Measurements from ENCODE around the gene SORCS2.

SORCS2 gene

GRCh38 chr4:7419961-7420660 lies 227.8 kb downstream of the SORCS2 start:
- H3K9me3 ChIP-seq (ENCODE audit: control insufficient read depth, insufficient read depth, low read depth, low read length) = no peaks in the 10 kb centered on the region
- H3K36me3 ChIP-seq (ENCODE audit: control insufficient read depth in 2 of 2, insufficient read depth in 1 of 2, low read length in 2 of 2) = no peaks in the 10 kb centered on the region
- POLR2A ChIA-PET = no interaction called here
- CTCF ChIA-PET = interaction anchor here (0.6 kb wide), 2 partner anchors 787 to 1545 kb away, joined by 3 read pairs; no protein-coding TSS in a partner anchor
- no peak overlapping the region for H3K4me3 ChIP-seq (ENCODE audit: low read depth, low read length)
- H3K4me1 ChIP-seq (ENCODE audit: control insufficient read depth, insufficient read depth, low read length) = no peaks in the 10 kb centered on the region
- H3K27ac ChIP-seq (ENCODE audit: extremely low read depth, low read depth, low read length) = no peak overlapping the region
- TF ChIP-seq ZXDB (tag by site-specific recombination; IDR thresholded peaks at IDR 0.05) (no peak), ZBTB17 (tag by site-specific recombination; IDR thresholded peaks at IDR 0.05) (peak; percentile 81)

GRCh38 chr4:7420661-7421040 lies 228.3 kb downstream of the SORCS2 start:
- Histone ChIP-seq H3K36me3 (ENCODE audit: control insufficient read depth in 2 of 2, insufficient read depth in 1 of 2, low read length in 2 of 2) (no peaks in the 10 kb centered on the region), H3K4me1 (ENCODE audit: control insufficient read depth, insufficient read depth, low read length) (no peaks in the 10 kb centered on the region), H3K9me3 (ENCODE audit: control insufficient read depth, insufficient read depth, low read depth, low read length) (no peaks in the 10 kb centered on the region), H3K4me3 (ENCODE audit: low read depth, low read length) (no peak overlapping the region), H3K27ac (ENCODE audit: extremely low read depth, low read depth, low read length) (no peak overlapping the region)
- CTCF ChIA-PET = interaction anchor here (0.6 kb wide), 1 partner anchor 36 kb away, joined by 3 read pairs; no protein-coding TSS in a partner anchor
- TF ChIP-seq BCL11B (tag by site-specific recombination; IDR thresholded peaks at IDR 0.05; ENCODE audit: low read depth) = no peak
- TF ChIP-seq ZNF621 (tag by site-specific recombination; IDR thresholded peaks at IDR 0.05) = no peak
- no peak for TF ChIP-seq ZSCAN30 (tag by site-specific recombination; IDR thresholded peaks at IDR 0.05)
- TF ChIP-seq ZFP41 (tag by site-specific recombination; IDR thresholded peaks at IDR 0.05; ENCODE audit: borderline replicate concordance) = no peak
- TF ChIP-seq PRDM4 (tag by site-specific recombination; IDR thresholded peaks at IDR 0.05) = no peak
- no peak for TF ChIP-seq ZNF513 (tag by site-specific recombination; IDR thresholded peaks at IDR 0.05)
- no peak for TF ChIP-seq ZNF544 (tag by site-specific recombination; IDR thresholded peaks at IDR 0.05)
- no peak for TF ChIP-seq SALL2 (tag by site-specific recombination; IDR thresholded peaks at IDR 0.05; ENCODE audit: borderline replicate concordance)
- no peak for TF ChIP-seq ZNF302 (tag by site-specific recombination; IDR thresholded peaks at IDR 0.05; ENCODE audit: low read depth)
- TF ChIP-seq ZNF561 (tag by site-specific recombination; IDR thresholded peaks at IDR 0.05; ENCODE audit: borderline replicate concordance) = no peak
- TF ChIP-seq ZNF114 (tag by site-specific recombination; IDR thresholded peaks at IDR 0.05) = no peak
- no peak for TF ChIP-seq ZNF324 (tag by site-specific recombination; IDR thresholded peaks at IDR 0.05)
- no peak for TF ChIP-seq ZNF747 (tag by site-specific recombination; IDR thresholded peaks at IDR 0.05)
- TF ChIP-seq SP7 (tag by site-specific recombination; IDR thresholded peaks at IDR 0.05) = no peak
- no peak for TF ChIP-seq ZNF350 (tag by site-specific recombination; IDR thresholded peaks at IDR 0.05)
- POLR2A ChIA-PET = no interaction called here

- Histone ChIP-seq H3K4me1 (ENCODE audit: control insufficient read depth, insufficient read depth, low read length) (no peaks in the 10 kb centered on the region), H3K27ac (ENCODE audit: extremely low read depth, low read depth, low read length) (no peak overlapping the region), H3K9me3 (ENCODE audit: control insufficient read depth, insufficient read depth, low read depth, low read length) (no peaks in the 10 kb centered on the region), H3K4me3 (ENCODE audit: low read depth, low read length) (no peak overlapping the region), H3K36me3 (ENCODE audit: control insufficient read depth in 2 of 2, insufficient read depth in 1 of 2, low read length in 2 of 2) (no peaks in the 10 kb centered on the region)
- CTCF ChIA-PET = interaction anchor here (0.6 kb wide), 1 partner anchor 35 kb away, joined by 3 read pairs; no protein-coding TSS in a partner anchor
- POLR2A ChIA-PET = no interaction called here
- TF ChIP-seq ZNF114 (tag by site-specific recombination; IDR thresholded peaks at IDR 0.05) (no peak), HOXD13 (CRISPR knock-in tag; IDR thresholded peaks at IDR 0.05; ENCODE audit: borderline replicate concordance) (no peak), ZNF184 (tag by site-specific recombination; IDR thresholded peaks at IDR 0.05) (no peak), KLF8 (tag by site-specific recombination; IDR thresholded peaks at IDR 0.05) (no peak)
Observed at GRCh38 chr4:7421356-7422150, 229.2 kb downstream of the SORCS2 start.

All from HEK293 (cell line).